ENCODE data around the gene SLCO3A1.
"Not testable (repeated sequence)": the region's sequence is repeated elsewhere in the genome, so short reads cannot be mapped to it uniquely, and the experiment has no call there.

The SLCO3A1 gene

DNA sequence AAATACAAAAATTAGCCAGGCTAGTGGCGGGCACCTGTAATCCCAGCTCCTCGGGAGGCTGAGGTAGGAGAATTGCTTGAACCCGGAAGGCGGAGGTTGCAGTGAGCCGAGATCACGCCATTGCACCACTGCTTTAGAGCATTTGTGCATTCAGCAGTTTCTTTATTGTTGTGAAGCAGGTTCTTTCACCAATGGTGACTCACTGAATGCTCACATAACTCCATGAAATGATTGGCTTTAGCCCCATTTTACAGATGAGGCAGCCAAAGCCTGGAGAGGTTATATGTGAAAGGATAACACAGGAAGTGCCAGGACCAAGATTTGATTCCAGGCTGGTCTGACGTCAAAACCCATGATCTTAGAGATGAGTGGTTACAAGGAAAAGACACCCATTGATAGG is 195.2 kb downstream of the SLCO3A1 start:
- Histone ChIP-seq H3K36me3 (ENCODE audit: control insufficient read depth in 1 of 2, insufficient read depth in 2 of 2, low read length in 2 of 2) (no peaks in the 10 kb centered on the region), H3K27me3 (ENCODE audit: low read depth, low read length) (no peaks in the 10 kb centered on the region), H3K4me1 (ENCODE audit: control insufficient read depth in 1 of 2, insufficient read depth in 2 of 2, low read length in 2 of 2) (peaks cover 0 to 2% of the 10 kb centered on the region in 2 donors), H3K9me3 (ENCODE audit: control insufficient read depth in 1 of 2, low read length in 2 of 2) (no peaks in the 10 kb centered on the region), H3K27ac (ENCODE audit: low read length) (no peak overlapping the region), H3K4me3 (ENCODE audit: low read depth in 1 of 2, low read length in 2 of 2) (no peak overlapping the region)

DNA sequence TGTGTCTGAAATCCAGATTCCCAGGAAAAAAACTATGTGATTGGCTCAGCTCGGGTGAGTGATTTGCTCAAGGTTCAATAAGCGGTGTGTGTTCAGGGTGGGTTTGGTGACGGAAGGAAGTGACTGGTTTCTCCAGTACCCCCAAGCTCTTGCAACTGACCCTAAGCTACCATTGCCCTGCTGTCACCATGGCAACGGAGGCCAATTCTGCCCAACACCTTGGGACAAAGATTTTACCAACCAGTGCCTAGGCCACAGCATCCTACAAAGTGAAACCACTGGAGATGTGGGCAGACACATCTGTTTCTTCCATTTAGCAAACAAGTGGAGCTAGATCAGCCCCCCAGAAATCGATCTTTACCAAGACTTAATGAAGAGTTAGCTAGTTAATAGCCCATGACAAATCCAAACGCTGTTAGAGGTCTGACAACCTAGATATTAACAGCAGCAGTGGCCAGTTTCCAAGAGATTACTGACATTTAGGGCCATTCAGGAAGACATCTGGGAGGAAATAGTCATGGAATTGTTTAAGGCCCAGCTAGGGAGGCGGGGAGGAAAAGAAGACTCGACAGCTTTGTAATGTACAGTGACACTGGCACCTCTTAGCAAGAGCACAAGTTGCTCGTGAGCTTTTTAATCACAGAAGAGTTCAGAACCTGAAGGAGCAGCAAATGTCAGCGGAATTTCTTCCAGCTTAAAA is 195.9 kb downstream of the SLCO3A1 start:
- Histone ChIP-seq H3K4me1 (ENCODE audit: control insufficient read depth in 1 of 2, insufficient read depth in 2 of 2, low read length in 2 of 2) (peaks cover 0 to 2% of the 10 kb centered on the region in 2 donors), H3K4me3 (ENCODE audit: low read depth in 1 of 2, low read length in 2 of 2) (no peak overlapping the region), H3K36me3 (ENCODE audit: control insufficient read depth in 1 of 2, insufficient read depth in 2 of 2, low read length in 2 of 2) (no peaks in the 10 kb centered on the region), H3K27ac (ENCODE audit: low read length) (no peak overlapping the region), H3K9me3 (ENCODE audit: control insufficient read depth in 1 of 2, low read length in 2 of 2) (no peaks in the 10 kb centered on the region), H3K27me3 (ENCODE audit: low read depth, low read length) (no peaks in the 10 kb centered on the region)

GRCh38 chr15:92050220-92050898 is 196.9 kb downstream of the SLCO3A1 start:
- H3K4me3 ChIP-seq (ENCODE audit: low read depth in 1 of 2, low read length in 2 of 2), result no peak overlapping the region
- no peak overlapping the region for H3K27ac ChIP-seq (ENCODE audit: low read length)
- no peaks in the 10 kb centered on the region for H3K36me3 ChIP-seq (ENCODE audit: control insufficient read depth in 1 of 2, insufficient read depth in 2 of 2, low read length in 2 of 2)
- H3K9me3 ChIP-seq (ENCODE audit: control insufficient read depth in 1 of 2, low read length in 2 of 2), result no peaks in the 10 kb centered on the region
- no peaks in the 10 kb centered on the region for H3K27me3 ChIP-seq (ENCODE audit: low read depth, low read length)
- H3K4me1 ChIP-seq (ENCODE audit: control insufficient read depth in 1 of 2, insufficient read depth in 2 of 2, low read length in 2 of 2), result peaks cover 0 to 2% of the 10 kb centered on the region in 2 donors

GRCh38 chr15:92051716-92052115 is 198.2 kb downstream of the SLCO3A1 start:
- H3K4me3 ChIP-seq (ENCODE audit: low read depth in 1 of 2, low read length in 2 of 2), result no peak overlapping the region
- H3K36me3 ChIP-seq (ENCODE audit: control insufficient read depth in 1 of 2, insufficient read depth in 2 of 2, low read length in 2 of 2), result no peaks in the 10 kb centered on the region
- H3K4me1 ChIP-seq (ENCODE audit: control insufficient read depth in 1 of 2, insufficient read depth in 2 of 2, low read length in 2 of 2), result peaks cover 0 to 2% of the 10 kb centered on the region in 2 donors
- no peak overlapping the region for H3K27ac ChIP-seq (ENCODE audit: low read length)
- H3K9me3 ChIP-seq (ENCODE audit: control insufficient read depth in 1 of 2, low read length in 2 of 2), result no peaks in the 10 kb centered on the region
- no peaks in the 10 kb centered on the region for H3K27me3 ChIP-seq (ENCODE audit: low read depth, low read length)

- H3K27me3 ChIP-seq (ENCODE audit: low read depth, low read length), result no peaks in the 10 kb centered on the region
- H3K27ac ChIP-seq (ENCODE audit: low read length), result no peak overlapping the region
- H3K4me1 ChIP-seq (ENCODE audit: control insufficient read depth in 1 of 2, insufficient read depth in 2 of 2, low read length in 2 of 2), result peaks cover 0 to 2% of the 10 kb centered on the region in 2 donors
- no peak overlapping the region for H3K4me3 ChIP-seq (ENCODE audit: low read depth in 1 of 2, low read length in 2 of 2)
- no peaks in the 10 kb centered on the region for H3K36me3 ChIP-seq (ENCODE audit: control insufficient read depth in 1 of 2, insufficient read depth in 2 of 2, low read length in 2 of 2)
- H3K9me3 ChIP-seq (ENCODE audit: control insufficient read depth in 1 of 2, low read length in 2 of 2), result no peaks in the 10 kb centered on the region
Observed at GRCh38 chr15:92053753-92054316, 200.3 kb downstream of the SLCO3A1 start.

- Histone ChIP-seq H3K4me3 (ENCODE audit: low read depth in 1 of 2, low read length in 2 of 2) (no peak overlapping the region), H3K9me3 (ENCODE audit: control insufficient read depth in 1 of 2, low read length in 2 of 2) (no peaks in the 10 kb centered on the region), H3K27ac (ENCODE audit: low read length) (no peak overlapping the region), H3K27me3 (ENCODE audit: low read depth, low read length) (no peaks in the 10 kb centered on the region), H3K4me1 (ENCODE audit: control insufficient read depth in 1 of 2, insufficient read depth in 2 of 2, low read length in 2 of 2) (no peaks in the 10 kb centered on the region), H3K36me3 (ENCODE audit: control insufficient read depth in 1 of 2, insufficient read depth in 2 of 2, low read length in 2 of 2) (no peaks in the 10 kb centered on the region)
Observed at GRCh38 chr15:92056875-92057274, 203.4 kb downstream of the SLCO3A1 start.

- Histone ChIP-seq H3K27ac (ENCODE audit: low read length) (no peak overlapping the region), H3K36me3 (ENCODE audit: control insufficient read depth in 1 of 2, insufficient read depth in 2 of 2, low read length in 2 of 2) (no peaks in the 10 kb centered on the region), H3K27me3 (ENCODE audit: low read depth, low read length) (no peaks in the 10 kb centered on the region), H3K4me3 (ENCODE audit: low read depth in 1 of 2, low read length in 2 of 2) (no peak overlapping the region), H3K9me3 (ENCODE audit: control insufficient read depth in 1 of 2, low read length in 2 of 2) (no peaks in the 10 kb centered on the region), H3K4me1 (ENCODE audit: control insufficient read depth in 1 of 2, insufficient read depth in 2 of 2, low read length in 2 of 2) (no peaks in the 10 kb centered on the region)
Observed at GRCh38 chr15:92059036-92059970, 205.8 kb downstream of the SLCO3A1 start.

GRCh38 chr15:92059971-92060311 is 206.4 kb downstream of the SLCO3A1 start:
- H3K27ac ChIP-seq (ENCODE audit: low read length); H3K36me3 ChIP-seq (ENCODE audit: control insufficient read depth in 1 of 2, insufficient read depth in 2 of 2, low read length in 2 of 2); H3K9me3 ChIP-seq (ENCODE audit: control insufficient read depth in 1 of 2, low read length in 2 of 2); H3K4me1 ChIP-seq (ENCODE audit: control insufficient read depth in 1 of 2, insufficient read depth in 2 of 2, low read length in 2 of 2); H3K4me3 ChIP-seq (ENCODE audit: low read depth in 1 of 2, low read length in 2 of 2); H3K27me3 ChIP-seq (ENCODE audit: low read depth, low read length): not testable (repeated sequence)

- H3K27me3 ChIP-seq (ENCODE audit: low read depth, low read length), result no peaks in the 10 kb centered on the region
- no peak overlapping the region for H3K27ac ChIP-seq (ENCODE audit: low read length)
- H3K4me3 ChIP-seq (ENCODE audit: low read depth in 1 of 2, low read length in 2 of 2), result no peak overlapping the region
- no peaks in the 10 kb centered on the region for H3K4me1 ChIP-seq (ENCODE audit: control insufficient read depth in 1 of 2, insufficient read depth in 2 of 2, low read length in 2 of 2)
- no peaks in the 10 kb centered on the region for H3K36me3 ChIP-seq (ENCODE audit: control insufficient read depth in 1 of 2, insufficient read depth in 2 of 2, low read length in 2 of 2)
- H3K9me3 ChIP-seq (ENCODE audit: control insufficient read depth in 1 of 2, low read length in 2 of 2), result no peaks in the 10 kb centered on the region
Observed at GRCh38 chr15:92061511-92062195, 208.1 kb downstream of the SLCO3A1 start.

- H3K9me3 ChIP-seq (ENCODE audit: control insufficient read depth in 1 of 2, low read length in 2 of 2), result no peaks in the 10 kb centered on the region
- no peaks in the 10 kb centered on the region for H3K4me1 ChIP-seq (ENCODE audit: control insufficient read depth in 1 of 2, insufficient read depth in 2 of 2, low read length in 2 of 2)
- no peak overlapping the region for H3K27ac ChIP-seq (ENCODE audit: low read length)
- no peaks in the 10 kb centered on the region for H3K27me3 ChIP-seq (ENCODE audit: low read depth, low read length)
- H3K4me3 ChIP-seq (ENCODE audit: low read depth in 1 of 2, low read length in 2 of 2), result no peak overlapping the region
- no peaks in the 10 kb centered on the region for H3K36me3 ChIP-seq (ENCODE audit: control insufficient read depth in 1 of 2, insufficient read depth in 2 of 2, low read length in 2 of 2)
Observed at GRCh38 chr15:92062505-92062904, 209.0 kb downstream of the SLCO3A1 start.

Measured in muscle layer of duodenum (tissue), 2 donors.